ENCODE results near the gene USP14.
"Not testable (repeated sequence)": the region's sequence is repeated elsewhere in the genome, so short reads cannot be mapped to it uniquely, and the experiment has no call there.

Gene USP14

DNA sequence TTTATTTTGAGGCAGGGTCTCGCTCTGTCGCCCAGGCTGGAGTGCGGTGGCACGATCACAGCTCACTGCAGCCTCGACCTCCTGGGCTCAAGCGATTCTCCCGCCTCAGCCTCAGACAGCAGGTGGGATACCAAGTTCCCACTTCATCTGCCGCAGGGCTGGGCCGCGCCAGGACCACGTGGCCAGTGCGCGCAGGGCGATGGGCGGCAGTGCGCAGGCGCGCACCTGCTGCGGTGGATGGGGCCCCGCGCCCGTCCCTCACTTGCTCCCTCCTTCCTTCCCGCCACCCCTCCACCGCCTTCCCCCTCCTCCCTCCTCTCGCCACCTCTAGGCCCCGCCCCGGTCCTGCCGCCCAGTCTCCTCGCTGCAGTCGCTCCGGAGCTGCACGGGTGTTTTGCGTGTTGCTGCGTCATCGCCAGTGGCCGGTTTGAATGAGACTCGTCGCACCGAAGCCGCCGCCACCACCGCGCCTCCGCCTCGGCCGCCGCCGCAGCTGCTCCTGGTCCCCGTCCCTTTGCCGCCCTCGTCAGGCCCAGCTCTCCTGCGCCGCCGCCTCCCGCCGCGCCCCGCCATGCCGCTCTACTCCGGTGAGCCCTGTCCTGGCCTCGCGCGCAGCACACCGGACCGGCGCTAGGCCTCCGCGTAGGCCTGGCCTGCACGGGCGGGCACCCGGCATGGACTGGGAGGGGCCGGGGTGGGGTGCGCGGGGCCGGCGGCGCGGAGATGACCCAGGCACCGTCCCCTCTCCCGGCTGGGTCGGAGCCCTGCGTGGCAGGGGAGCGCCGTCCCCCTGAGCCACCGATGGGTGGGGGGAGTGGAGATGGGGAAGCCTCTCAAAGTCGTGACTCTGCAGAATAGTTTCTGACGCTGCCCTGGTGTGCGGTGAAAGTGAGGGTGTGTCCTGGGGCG is at the start of gene USP14:
USP14 (plus strand) TSS at position 430 of the 909 bp plus-strand sequence; CDS start at position 572, 142 bp downstream.
- DNase-seq (ENCODE audit: low read depth, low spot score): peak; percentile 98

GRCh38 chr18:108665-109063 is 49.7 kb upstream of the USP14 start:
- DNase-seq (ENCODE audit: low read depth, low spot score): not testable (repeated sequence)

GRCh38 chr18:109130-109921 is 49.0 kb upstream of the USP14 start:
- not testable (repeated sequence) for DNase-seq (ENCODE audit: low read depth, low spot score)

- not testable (repeated sequence) for DNase-seq (ENCODE audit: low read depth, low spot score)
Observed at GRCh38 chr18:109922-110261, 48.5 kb upstream of the USP14 start.

GRCh38 chr18:110351-111201 is 47.8 kb upstream of the USP14 start:
- DNase-seq (ENCODE audit: low read depth, low spot score): peak; percentile 30

DNA sequence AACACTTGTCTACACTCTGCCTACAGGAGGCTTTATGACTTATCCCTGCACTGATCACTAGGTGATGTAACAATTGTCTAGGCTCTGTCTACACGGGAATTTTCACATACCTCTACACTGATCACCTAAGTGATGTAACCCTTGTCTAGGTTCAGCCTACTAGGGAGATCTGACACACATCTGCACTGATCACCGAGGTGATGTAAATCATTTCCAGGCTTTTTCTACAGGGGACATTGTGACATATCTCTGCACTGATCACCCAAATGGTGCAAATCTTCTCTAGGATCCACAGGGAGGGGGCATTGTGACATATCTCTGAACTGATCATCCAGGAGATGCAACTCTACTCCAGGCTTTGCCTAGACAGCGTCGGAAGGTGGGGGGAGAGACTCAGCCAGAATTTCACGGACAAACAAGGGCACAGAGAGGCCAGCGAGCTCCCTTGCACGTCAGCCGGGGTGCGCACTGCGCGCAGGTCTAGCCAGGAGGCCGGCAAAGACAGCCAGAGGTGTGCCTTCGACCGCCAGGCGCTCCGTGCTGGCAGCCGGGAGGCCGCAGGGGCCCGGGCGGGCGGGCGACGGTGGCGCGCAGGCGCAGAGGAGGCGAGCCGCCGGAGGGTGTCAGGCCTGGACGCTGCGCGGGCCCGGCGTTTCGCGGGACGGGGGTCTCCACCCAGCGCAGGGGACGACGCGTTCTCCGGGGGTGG is 46.9 kb upstream of the USP14 start:
- DNase-seq (ENCODE audit: low read depth, low spot score): no peak

GRCh38 chr18:112015-112733 is 46.2 kb upstream of the USP14 start:
- DNase-seq (ENCODE audit: low read depth, low spot score): not testable (repeated sequence)

DNA sequence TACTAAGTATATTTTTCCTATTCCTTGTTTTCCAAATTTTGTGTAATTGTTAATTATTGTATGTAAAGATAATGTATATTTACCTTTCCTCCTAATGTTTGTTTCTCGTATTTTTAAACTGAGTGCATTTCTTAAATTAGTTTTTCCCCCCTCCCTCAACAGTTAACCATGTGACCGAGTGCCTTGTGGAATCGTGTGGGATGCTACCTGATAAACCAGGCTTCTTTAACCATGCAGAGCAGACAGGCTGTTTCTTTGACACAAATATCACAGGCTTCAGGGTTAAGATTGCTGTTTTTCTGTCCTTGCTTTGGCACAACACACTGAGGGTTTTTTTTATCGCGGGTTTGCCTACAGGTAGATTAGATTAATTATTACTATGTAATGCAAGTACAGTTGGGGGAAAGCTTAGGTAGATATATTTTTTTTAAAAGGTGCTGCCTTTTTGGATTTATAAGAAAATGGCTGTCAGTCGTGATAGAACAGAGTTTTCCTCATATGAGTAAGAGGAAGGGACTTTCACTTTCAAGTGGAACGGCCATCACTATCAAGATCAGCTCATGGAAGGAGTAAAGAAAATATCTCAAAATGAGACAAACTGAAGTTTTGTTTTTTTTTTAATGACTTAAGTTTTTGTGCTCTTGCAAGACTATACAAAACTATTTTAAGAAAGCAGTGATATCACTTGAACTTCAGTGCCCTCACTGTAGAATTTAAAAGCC is 37.7 kb upstream of the USP14 start:
- not testable (repeated sequence) for DNase-seq (ENCODE audit: low read depth, low spot score)

DNA sequence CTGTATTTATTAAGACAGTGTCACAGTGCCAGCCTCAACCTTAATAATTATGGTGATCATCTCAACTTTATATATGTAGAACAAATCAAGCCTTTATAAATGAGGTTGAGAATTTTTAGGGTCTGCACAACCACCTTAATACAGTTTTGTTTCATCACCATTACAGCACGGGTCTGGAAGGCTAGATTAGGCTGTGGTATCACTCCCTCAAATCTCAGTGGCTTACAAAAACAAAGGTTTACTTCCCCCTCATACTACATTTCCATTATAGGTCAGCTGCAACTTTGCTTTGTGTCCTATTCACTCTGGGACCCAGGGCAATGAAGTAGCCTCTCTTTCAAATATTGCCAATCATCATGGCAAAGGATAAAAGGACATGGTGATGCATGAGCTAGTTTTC is 23.3 kb upstream of the USP14 start:
- no peak for DNase-seq (ENCODE audit: low read depth, low spot score)

- peak; percentile 4 for DNase-seq (ENCODE audit: low read depth, low spot score)
Observed at GRCh38 chr18:136433-136832, 21.9 kb upstream of the USP14 start.

DNA sequence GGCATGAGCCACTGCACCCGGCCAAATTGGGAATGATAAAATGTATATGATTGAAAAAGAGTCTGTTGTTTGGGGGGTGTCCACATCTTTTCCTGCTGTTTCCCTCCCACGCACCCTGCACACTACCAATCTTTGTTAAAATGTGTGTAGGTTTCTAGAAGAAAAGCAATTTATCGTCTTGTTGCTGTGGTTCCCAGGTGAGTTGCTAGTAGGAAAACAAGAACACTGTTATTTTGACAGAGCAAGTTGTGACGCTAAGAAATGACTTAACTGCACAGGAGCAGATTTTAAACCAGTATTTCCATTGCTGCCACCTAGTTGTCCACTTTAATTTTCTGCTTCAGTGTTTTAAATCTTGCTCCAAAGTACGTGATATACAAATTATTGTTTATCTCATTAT is 21.0 kb upstream of the USP14 start:
- DNase-seq (ENCODE audit: low read depth, low spot score): no peak

- DNase-seq (ENCODE audit: low read depth, low spot score): no peak
Observed at GRCh38 chr18:140670-141266, 17.6 kb upstream of the USP14 start.

GRCh38 chr18:142624-143296 is 15.6 kb upstream of the USP14 start:
- not testable (repeated sequence) for DNase-seq (ENCODE audit: low read depth, low spot score)

DNA sequence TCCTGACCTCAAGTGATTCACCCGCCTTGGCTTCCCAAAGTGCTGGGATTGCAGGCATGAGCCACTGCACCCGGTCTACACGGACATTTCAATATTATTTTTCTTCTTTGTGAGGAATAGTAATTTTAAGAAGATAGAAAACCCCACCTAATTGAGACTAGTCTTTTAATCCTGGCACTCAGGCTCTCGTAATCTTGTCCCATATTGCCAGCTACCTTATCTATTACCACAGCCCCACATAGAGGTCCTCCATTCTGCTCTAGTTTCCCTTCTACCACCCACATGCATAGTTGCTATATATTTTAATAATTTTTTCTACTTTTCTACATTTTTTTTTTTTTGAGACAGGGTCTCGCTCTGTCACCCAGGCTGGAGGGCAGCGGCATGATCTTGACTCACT is 9.5 kb upstream of the USP14 start:
- no peak for DNase-seq (ENCODE audit: low read depth, low spot score)

DNA sequence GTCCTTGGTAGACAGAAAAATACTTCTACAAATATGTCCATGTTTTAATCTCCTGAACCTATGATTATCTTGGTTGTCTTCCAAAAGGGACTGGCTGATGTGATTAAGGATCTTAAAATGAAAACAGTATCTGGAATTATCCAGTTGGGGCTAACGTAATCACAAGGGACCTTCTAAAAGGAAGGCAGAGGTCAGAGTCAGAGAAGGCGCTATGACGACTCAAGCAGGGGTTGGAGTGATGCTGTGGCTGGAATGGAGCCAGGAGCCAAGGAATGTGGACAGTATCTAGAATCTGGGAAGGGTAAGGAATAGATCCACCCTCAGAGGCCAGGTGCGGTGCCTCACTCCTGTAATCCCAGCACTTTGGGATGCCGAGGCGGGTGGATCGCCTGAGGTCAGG is 4.2 kb upstream of the USP14 start:
- DNase-seq (ENCODE audit: low read depth, low spot score): no peak

- no peak for DNase-seq (ENCODE audit: low read depth, low spot score)
Observed at GRCh38 chr18:155688-156087, 2.7 kb upstream of the USP14 start.

GRCh38 chr18:156514-157230 is 1.7 kb upstream of the USP14 start:
- no peak for DNase-seq (ENCODE audit: low read depth, low spot score)

DNA sequence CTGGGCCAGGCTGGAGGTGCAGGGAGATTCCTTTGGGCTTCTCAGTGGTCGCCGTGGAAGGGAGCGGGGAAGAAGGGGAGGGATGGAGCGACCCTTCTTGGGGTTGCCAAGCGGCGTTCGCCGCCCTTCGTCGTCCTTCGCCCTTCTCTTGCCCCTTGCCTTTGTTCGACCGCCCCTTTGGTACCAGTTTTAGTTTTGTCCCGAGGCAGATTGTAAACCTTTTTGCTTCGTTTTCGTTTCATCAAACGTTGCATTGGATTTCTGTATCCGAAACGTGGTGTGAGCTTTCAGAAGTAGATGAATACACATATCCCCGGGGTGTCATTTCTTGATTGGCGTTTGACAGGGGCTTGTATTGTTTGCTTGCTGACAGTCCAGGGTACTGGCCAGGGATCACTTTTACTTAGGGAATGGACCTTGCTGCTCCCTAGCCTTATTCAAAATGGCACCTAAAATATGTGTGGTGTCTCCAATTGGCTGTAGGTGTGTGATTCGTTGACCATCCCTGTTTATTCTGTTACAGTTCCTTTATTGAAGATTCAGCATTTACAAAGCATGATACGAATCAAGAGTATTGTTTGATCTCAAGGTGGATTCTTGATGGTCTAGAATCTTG is 788 bp downstream of the USP14 start:
- no peak for DNase-seq (ENCODE audit: low read depth, low spot score)

All from activated naive CD8-positive, alpha-beta T cell treated with anti-CD3 and anti-CD28 coated beads, Interleukin-2, amount 50 U/mL, for 16 hours (primary cell).